Epidermal melanocyte (primary cell): Measurements from ENCODE around the gene FMNL3.

Experiments
- DNase-seq: peaks from one replicate; pipeline ENCODE4 v3.0.0; 2011; ENCODE audit warnings: low spot score; ENCODE audit not compliant: insufficient read length

The FMNL3 gene

GRCh38 chr12:49652921-49653520 is 54.2 kb downstream of the FMNL3 start:
- no peak for DNase-seq

- no peak for DNase-seq
Measured at GRCh38 chr12:49651855-49652254, 55.4 kb downstream of the FMNL3 start.

GRCh38 chr12:49649892-49650291 is 57.3 kb downstream of the FMNL3 start:
- DNase-seq = no peak

DNA sequence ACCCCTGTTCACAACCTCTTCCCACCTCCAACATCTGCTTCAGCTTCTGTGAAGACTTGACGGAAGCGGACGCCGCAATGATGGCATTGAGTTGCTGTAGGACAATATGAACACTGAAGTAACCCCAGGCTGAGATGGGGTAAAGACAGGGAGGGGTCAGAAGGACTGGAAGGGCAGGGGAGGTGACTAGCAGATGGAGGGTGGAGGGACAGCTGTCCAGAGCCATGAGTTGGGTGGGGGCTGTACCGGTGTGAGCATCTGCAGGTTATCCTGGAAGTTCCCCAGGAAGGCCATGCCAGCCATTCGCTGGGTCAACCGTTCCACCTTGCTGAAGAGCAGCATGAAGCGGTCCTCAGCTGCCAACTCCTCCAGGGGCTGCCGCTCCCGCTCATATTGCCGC is 57.8 kb downstream of the FMNL3 start:
- no peak for DNase-seq

- DNase-seq = no peak
Measured at GRCh38 chr12:49648712-49649003, 58.5 kb downstream of the FMNL3 start.

DNA sequence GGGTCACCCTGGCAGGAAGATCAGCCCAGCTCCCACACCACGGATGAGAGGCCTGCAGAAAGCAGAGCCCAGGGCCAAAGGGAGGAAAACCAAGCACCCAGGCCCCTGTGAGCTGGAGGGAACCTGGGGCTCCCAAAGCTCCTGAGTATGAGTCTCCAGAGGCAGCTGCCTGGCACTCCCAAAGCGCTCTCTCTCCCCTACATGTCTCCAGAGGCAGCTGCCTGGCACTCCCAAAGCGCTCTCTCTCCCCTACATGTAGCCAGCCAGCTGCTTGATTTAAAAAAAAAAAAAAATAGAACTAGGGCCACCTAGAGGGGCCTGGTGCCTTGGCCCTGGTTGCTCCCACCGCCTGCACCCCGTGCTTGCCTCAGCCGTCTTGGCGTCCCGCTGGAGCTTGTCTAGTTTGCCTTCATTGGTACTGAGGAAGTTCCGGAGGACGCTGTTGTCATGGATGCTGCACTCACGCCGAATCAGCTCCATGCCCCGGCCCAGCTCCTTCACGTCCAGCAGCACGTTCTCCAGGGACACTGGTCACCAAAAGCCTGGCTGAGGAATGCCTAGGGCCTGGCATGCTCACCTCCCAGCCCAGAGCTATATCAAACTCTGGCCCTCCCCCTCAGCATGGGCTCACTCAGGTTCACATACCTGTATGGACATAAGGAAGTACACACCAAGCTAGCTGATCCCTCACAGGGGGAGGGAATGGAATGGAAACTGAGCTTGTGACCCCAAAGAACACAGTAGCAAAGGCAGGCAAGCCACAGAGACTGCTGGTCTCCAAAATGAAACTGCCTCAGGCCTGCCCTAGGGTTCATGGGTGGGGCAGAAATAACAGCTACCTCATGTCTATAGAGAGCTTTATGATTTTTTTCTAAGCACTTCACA is 59.1 kb downstream of the FMNL3 start:
- DNase-seq = no peak

DNA sequence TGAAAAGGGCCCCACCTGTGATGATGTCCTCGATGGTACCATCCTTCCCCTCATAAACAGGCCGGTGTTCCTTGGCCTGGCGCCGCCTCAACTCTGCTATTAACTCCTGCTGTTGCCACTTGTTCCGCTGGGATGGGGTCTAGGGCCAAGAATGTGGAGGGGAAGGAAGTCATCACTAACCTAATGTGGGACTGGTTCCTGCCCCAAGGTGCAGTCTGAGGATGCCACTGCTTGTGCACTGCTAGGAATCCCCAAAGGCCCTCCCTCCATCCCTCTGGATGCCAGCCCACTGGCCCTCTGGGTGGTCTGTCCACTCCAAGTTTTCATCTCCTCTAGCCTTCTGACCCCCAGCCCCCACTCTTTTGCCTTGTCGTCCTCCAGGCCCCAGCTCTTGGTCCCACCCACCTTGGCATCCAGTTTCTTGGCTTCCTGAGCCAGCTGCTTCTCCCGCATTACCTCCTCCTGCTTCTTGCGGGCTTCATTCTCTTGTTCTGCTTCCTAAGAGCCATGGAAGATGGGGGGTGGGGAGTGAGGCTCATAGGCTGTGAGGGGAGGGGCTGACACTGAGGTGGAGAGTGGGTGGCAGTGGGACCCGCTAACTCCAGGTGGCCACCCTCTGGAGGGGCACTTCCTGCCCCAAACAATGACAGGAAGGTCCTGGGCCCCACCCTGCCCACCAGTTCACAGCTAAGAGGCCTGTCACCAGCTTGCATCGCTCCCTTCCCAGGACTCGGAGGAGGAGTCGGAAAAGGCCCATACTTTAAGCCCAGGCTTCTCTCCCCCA is 60.1 kb downstream of the FMNL3 start:
- DNase-seq = no peak

DNA sequence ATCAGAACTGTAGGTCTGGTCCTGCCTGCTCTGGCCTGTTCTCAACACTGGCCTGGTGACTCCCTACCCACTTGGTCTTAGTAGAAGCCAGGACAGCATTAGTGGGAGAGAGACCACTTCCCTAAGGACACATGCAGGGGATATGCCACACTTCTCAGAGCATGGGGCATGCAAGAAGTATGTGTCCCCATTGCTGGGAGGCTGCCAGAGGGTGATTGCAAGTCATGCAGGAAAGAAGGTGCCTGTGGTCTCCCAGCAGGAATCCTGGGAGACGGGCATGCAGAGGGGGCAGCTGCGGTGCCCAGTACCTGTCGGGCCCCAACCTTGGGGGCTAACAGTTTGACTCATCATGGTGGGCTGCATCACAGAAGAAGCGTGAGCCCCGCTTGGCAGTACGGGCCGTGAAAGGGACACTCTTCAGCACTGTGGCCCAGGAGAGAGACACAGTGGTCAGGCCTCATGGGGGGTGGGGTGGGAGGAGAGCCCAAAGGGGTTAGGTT is 60.8 kb downstream of the FMNL3 start:
- no peak for DNase-seq

DNA sequence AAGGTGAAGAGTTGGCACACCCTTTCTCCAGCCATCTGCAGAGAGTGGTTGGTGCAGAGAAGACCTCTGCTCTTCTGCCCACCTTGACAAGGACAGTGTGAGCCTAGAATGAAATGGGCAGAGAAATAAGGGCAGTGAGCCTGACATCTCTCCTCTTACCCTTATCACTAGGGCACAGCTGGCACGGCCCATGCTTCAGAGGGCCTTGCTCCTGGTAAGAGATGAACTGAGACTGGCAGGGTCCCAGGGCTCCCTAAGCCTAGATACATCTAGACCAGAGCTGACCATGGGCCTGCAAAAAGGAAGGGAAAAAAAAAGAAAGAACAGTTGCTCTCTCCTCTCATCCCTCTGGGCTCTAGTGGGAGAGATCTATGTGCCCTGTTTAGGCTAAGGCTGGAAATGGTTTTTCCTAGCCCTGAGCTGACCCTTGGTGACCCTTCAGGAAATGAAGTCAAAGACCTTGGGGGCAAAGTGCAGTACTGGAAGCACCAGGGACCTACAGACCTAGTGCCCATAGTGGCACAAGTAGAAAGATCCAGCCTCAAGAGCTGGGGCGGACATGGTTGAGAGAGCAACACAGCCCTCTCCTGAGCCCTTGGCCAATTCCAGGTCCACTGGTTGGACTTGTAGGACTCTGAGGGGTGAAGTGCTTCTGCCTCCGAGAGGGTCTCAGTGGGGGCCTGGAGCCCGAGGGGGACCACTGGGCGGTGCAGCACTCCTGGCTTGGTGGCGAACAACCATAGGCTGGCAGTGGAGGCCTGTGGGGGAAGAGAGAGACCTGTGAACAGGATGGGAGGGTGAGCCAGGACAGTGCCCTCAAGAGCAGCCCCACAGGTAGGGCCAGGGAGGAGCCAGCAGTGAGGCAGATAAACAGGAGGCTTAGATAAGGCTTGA is 61.8 kb downstream of the FMNL3 start:
- no peak for DNase-seq

- peak; percentile 95 for DNase-seq
Measured at GRCh38 chr12:49644620-49644994, 62.6 kb downstream of the FMNL3 start.

- no peak for DNase-seq
Measured at GRCh38 chr12:49643961-49644619, 63.1 kb downstream of the FMNL3 start.

- DNase-seq = no peak
Measured at GRCh38 chr12:49643135-49643534, 64.1 kb downstream of the FMNL3 start.

GRCh38 chr12:49642370-49642802 is 64.8 kb downstream of the FMNL3 start:
- DNase-seq = no peak

DNA sequence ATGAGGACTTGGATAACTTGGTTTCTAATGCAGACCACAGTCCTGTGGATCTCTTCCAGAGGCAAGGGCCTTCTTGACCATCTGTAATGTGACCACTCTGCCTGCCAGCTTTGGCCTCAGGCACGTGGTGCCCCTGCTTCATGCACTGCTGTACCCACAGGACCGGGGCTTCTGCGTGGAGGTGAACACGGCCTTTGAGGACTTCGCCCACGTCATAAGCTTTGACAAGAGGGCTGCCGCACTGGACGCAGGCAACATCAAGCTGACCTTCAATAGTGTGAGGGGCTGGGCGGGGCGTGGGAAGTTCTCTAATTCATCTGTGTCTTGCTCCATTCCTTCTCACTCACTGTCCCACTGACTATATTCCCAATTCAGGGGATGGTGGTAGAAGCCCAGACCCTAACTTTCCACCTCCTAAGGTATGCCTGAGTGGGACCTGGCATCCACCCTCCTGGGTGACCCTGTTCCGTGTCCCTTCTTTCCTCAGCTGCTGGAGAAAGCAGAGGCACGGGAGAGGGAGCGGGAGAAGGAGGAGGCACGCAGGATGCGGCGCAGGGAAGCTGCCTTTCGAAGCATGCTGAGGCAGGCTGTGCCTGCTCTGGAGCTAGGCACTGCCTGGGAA is 65.3 kb downstream of the FMNL3 start:
- DNase-seq = no peak

DNA sequence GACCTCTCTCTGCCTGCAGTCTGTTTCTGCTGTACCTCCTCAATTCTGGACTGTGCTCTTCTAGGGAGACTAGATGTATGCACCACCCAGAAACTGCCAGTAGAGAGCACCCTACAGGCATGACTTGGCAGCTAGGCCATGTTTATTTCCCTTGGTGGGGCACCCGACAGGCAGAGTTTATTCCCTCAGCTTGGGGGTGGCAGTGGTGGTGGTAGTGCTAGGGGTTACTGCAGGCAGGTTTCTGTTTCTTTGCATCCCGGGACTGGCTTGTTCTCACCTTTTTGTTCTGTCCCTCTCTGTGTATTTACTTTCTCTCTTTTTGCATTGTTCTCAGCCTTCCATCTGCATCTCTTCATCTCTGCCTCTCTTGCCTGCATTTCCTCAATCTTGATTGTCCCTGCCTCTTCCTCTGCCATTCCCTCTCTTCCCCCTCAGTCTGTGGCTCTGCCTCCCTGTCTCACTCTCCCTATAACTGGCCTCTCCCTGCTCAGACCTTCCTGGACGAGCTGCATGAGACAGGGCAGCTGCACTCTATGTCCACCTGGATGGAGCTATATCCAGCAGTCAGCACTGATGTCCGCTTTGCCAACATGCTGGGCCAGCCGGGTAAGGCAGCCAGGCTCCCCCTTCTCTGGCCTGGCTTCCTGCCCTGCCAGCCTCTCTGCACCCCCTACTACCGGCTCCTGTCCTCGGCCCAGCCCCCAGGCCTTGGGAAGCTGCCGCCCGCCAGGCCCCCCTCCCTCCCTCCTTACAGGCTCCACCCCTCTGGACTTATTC is 70.0 kb downstream of the FMNL3 start:
- peak; percentile 81 for DNase-seq

DNA sequence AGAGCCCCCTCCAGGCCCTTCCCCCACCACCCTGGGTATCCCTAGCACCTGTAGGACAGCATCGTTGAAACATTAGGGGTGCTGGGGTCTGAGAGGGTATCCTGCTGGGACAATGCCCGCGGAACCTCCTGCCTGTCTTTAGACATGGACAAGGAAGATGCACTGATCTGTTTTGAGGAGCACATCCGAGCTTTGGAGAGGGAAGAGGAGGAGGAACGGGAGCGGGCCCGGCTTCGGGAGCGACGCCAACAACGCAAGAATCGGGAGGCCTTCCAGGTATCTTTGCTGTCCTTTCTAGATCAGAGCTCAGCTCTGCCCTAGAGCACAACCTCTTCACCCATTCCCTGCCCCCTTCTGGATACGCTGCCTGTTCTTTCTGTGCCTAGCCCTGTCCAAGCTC is 70.6 kb downstream of the FMNL3 start:
- DNase-seq = no peak

- DNase-seq = no peak
Measured at GRCh38 chr12:49635656-49636055, 71.5 kb downstream of the FMNL3 start.

DNA sequence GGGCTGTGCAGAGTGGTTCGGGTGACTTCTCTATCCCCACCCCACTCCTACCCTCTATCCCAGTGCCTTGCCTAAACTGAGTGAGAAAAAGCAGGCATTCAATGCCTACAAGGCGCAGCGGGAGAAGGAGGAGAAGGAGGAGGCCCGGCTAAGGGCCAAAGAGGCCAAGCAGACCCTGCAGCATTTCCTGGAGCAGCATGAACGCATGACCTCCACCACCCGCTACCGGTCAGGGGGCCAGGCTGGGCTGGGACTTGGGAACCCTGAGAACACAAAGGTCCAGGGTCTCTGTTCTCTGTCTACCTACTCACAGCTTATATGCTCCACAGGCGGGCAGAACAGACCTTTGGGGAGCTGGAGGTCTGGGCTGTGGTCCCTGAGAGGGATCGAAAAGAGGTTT is 72.2 kb downstream of the FMNL3 start:
- no peak for DNase-seq

- no peak for DNase-seq
Measured at GRCh38 chr12:49633703-49634345, 73.4 kb downstream of the FMNL3 start.
